HCT116 (cell line): ENCODE results near the gene DPYSL5. TPM values are rescaled to one million over a fixed set of nuclear protein-coding genes. Genes with fewer than 3 reads are reported as not detected.

Experiments
- ATAC-seq: fragments of 200-7000 bp; cut with Tn5 transposase; 2 replicates; pipeline ENCODE4 v1.9.1; 2020; ENCODE audit warnings: mild to moderate bottlenecking, moderate library complexity
- BruUV-seq: library from RNA; stranded (reverse); fragments of 400-500 nt; replicated peaks from 2 replicates; lab custom pipeline; 2021; lab: Mats Ljungman, UMichigan
- CTCF ChIA-PET: fragments of 300-600 bp; sonication (Branson Sonifier 250); formaldehyde crosslinking; loops from one replicate; lab custom pipeline; 2021; ENCODE audit warnings: antibody characterized with exemption; lab: Charles Lee
- POLR2A ChIA-PET: fragments of 300-600, 350-600 bp; sonication (Branson Sonifier 250); formaldehyde crosslinking; loops from one replicate; lab custom pipeline; 2021; ENCODE audit warnings: antibody characterized with exemption; lab: Charles Lee
- RAD21 ChIA-PET, 2 experiments: fragments of 300-600 bp; sonication (Branson Sonifier 250); formaldehyde crosslinking; loops; one replicate each; lab custom pipeline; 2023; ENCODE audit warnings: low total read pairs in 2 of 2; ENCODE audit not compliant: uncharacterized antibody in 2 of 2, unreplicated experiment in 2 of 2, low non-redundant PET in 1 of 2; lab: Charles Lee
- DNase-seq: peaks from one replicate; pipeline ENCODE4 v3.0.0-alpha.2; 2010; ENCODE audit warnings: low read depth, low spot score
- H2AFZ ChIP-seq: fragments of 200-600 bp; shearing (Covaris generic), sonication (generic); 2 replicates; pipeline ENCODE4 v1.6.1; 2017; ENCODE audit warnings: low read depth, mixed run types, mixed read lengths, antibody characterized with exemption, low read length; ENCODE audit not compliant: poor library complexity, severe bottlenecking
- H3K27ac ChIP-seq: 2 replicates; pipeline ENCODE4 v1.5.1; 2012; ENCODE audit warnings: low read depth, low read length
- H3K27me3 ChIP-seq: fragments of 200-600 bp; sonication (generic); 2 replicates; pipeline ENCODE4 v1.6.1; 2016; ENCODE audit warnings: mixed run types, low read length, mixed read lengths; ENCODE audit not compliant: insufficient read depth
- H3K36me3 ChIP-seq, 2 experiments: fragments of 200-500 bp in 1 of 2; fragments of 200-600 bp in 1 of 2; sonication (Bioruptor generic) in 1 of 2; sonication (generic) in 1 of 2; 2 replicates each; pipeline versions ENCODE4 v1.5.1 to v1.6.1; 2014 to 2016; ENCODE audit warnings: low read length in 2 of 2, inconsistent platforms in 1 of 2, mixed read lengths in 1 of 2, mixed run types in 1 of 2; ENCODE audit not compliant: insufficient read depth in 2 of 2, control insufficient read depth in 1 of 2
- H3K4me1 ChIP-seq, 2 experiments: fragments of 200-600 bp in 1 of 2; sonication (generic) in 1 of 2; 2 replicates each; pipeline versions ENCODE4 v1.5.1 to v1.6.1; 2012 to 2017; ENCODE audit warnings: low read length in 2 of 2, inconsistent platforms in 1 of 2, mild to moderate bottlenecking in 1 of 2, mixed read lengths in 1 of 2, mixed run types in 1 of 2, moderate library complexity in 1 of 2; ENCODE audit not compliant: insufficient read depth in 2 of 2, control insufficient read depth in 1 of 2
- H3K4me2 ChIP-seq: fragments of 200-600 bp; sonication (generic); 2 replicates; pipeline ENCODE4 v1.6.1; 2017; ENCODE audit warnings: mixed run types, low read length, mixed read lengths
- H3K4me3 ChIP-seq, 2 experiments: fragments of 200-600 bp in 1 of 2; sonication (generic) in 1 of 2; replicated peaks in 1 of 2; 2 replicates each; pipeline ENCODE4 v1.5.1; 2011 to 2016; ENCODE audit warnings: low read length in 2 of 2, control low read depth in 1 of 2, low read depth in 1 of 2, mild to moderate bottlenecking in 1 of 2, mixed read lengths in 1 of 2, mixed run types in 1 of 2
- H3K79me2 ChIP-seq: fragments of 200-600 bp; sonication (generic); 2 replicates; pipeline ENCODE4 v1.6.1; 2017; ENCODE audit warnings: mild to moderate bottlenecking, mixed run types, low read length, moderate library complexity, mixed read lengths; ENCODE audit not compliant: insufficient read depth
- H3K9ac ChIP-seq: fragments of 200-600 bp; sonication (generic); 2 replicates; pipeline ENCODE4 v1.6.1; 2016; ENCODE audit warnings: low read length, mixed read lengths
- H3K9me2 ChIP-seq: fragments of 200-600 bp; sonication (generic), shearing (Covaris generic); 2 replicates; pipeline ENCODE4 v1.6.1; 2017; ENCODE audit warnings: mixed run types, mild to moderate bottlenecking, moderate library complexity; ENCODE audit not compliant: insufficient read depth
- H3K9me3 ChIP-seq, 2 experiments: fragments of 200-500 bp in 1 of 2; fragments of 200-600 bp in 1 of 2; sonication (Bioruptor generic) in 1 of 2; sonication (generic) in 1 of 2; 2 replicates each; pipeline ENCODE4 v1.6.1; 2014 to 2017; ENCODE audit warnings: low read length in 2 of 2, mixed read lengths in 2 of 2, inconsistent platforms in 1 of 2, low read depth in 1 of 2, mild to moderate bottlenecking in 1 of 2, mixed run types in 1 of 2, moderate library complexity in 1 of 2; ENCODE audit not compliant: control insufficient read depth in 1 of 2, insufficient read depth in 1 of 2
- H4K20me1 ChIP-seq: fragments of 200-600 bp; sonication (generic), shearing (Covaris generic); 2 replicates; pipeline ENCODE4 v1.6.1; 2017; ENCODE audit warnings: mixed run types, mild to moderate bottlenecking, moderate library complexity; ENCODE audit not compliant: insufficient read depth
- CBX3 ChIP-seq: IDR thresholded peaks from 2 replicates; pipeline ENCODE4 v1.6.1; 2012; ENCODE audit warnings: low read depth
- CEBPB ChIP-seq: IDR thresholded peaks from 2 replicates; pipeline ENCODE4 v1.6.1; 2012; ENCODE audit warnings: low read depth
- CTCF ChIP-seq, 3 experiments: fragments of 200-600 bp in 1 of 3; sonication (generic) in 1 of 3; IDR thresholded peaks in 2 of 3; conservative IDR thresholded peaks in 1 of 3; 2 replicates each; pipeline ENCODE4 v1.5.1; 2012 to 2017; ENCODE audit warnings: low read depth in 2 of 3, low read length in 2 of 3, antibody characterized with exemption in 1 of 3, borderline replicate concordance in 1 of 3, control low read depth in 1 of 3, mild to moderate bottlenecking in 1 of 3, mixed read lengths in 1 of 3, mixed run types in 1 of 3, moderate library complexity in 1 of 3; ENCODE audit not compliant: insufficient read depth in 1 of 3
- EGR1 ChIP-seq: IDR thresholded peaks from 2 replicates; pipeline ENCODE4 v1.6.1; 2012; ENCODE audit warnings: low read depth
- ELF1 ChIP-seq: IDR thresholded peaks from 2 replicates; pipeline ENCODE4 v1.6.1; 2012; ENCODE audit warnings: low read depth, borderline replicate concordance
- EZH2 ChIP-seq: fragments of 200-600 bp; sonication (generic); IDR thresholded peaks from 2 replicates; pipeline ENCODE4 v1.6.1; 2017; ENCODE audit warnings: antibody characterized with exemption, mixed run types
- JUND ChIP-seq: IDR thresholded peaks from 2 replicates; pipeline ENCODE4 v1.6.1; 2012
- POLR2AphosphoS5 ChIP-seq: IDR thresholded peaks from 2 replicates; pipeline ENCODE4 v1.6.1; 2011; ENCODE audit warnings: mild to moderate bottlenecking, low read depth, low read length, moderate library complexity
- RAD21 ChIP-seq: IDR thresholded peaks from 2 replicates; pipeline ENCODE4 v1.6.1; 2012; ENCODE audit warnings: low read depth, mild to moderate bottlenecking
- SP1 ChIP-seq: IDR thresholded peaks from 2 replicates; pipeline ENCODE4 v1.6.1; 2012; ENCODE audit warnings: low read depth
- YY1 ChIP-seq: IDR thresholded peaks from 2 replicates; pipeline ENCODE4 v1.6.1; 2011; ENCODE audit warnings: low read length, low read depth, moderate library complexity, mild to moderate bottlenecking; ENCODE audit not compliant: insufficient replicate concordance; ENCODE audit errors: extremely low read depth
- ZNF274 ChIP-seq: fragments of 200-500 bp; sonication (Bioruptor generic); IDR thresholded peaks from 2 replicates; pipeline ENCODE4 v1.6.1; 2014; ENCODE audit warnings: mild to moderate bottlenecking, low read depth, low read length, inconsistent platforms
- intact Hi-C: fragments of 100-400 bp; cut with micrococcal nuclease; formaldehyde crosslinking; loops from 2 replicates; pipeline ENCODE4 v1.10.0; 2022
- total RNA-seq: library from RNA; stranded (reverse); gene quantifications from one replicate; pipeline ENCODE4 v1.2.1, GENCODE V29; 2021; ENCODE audit not compliant: unreplicated experiment
- TF ChIP-seq, protein P1 (sequence below): IDR thresholded peaks from 2 replicates; pipeline ENCODE4 v1.6.1; 2012

Gene DPYSL5
- total RNA-seq, 1 experiment from 2014 or later: 8.4 TPM

- H2AFZ ChIP-seq: no peak overlapping the region
- H3K79me2 ChIP-seq: no peaks in the 10 kb centered on the region
- no peak overlapping the region for H3K9ac ChIP-seq
- no peaks in the 10 kb centered on the region for H3K9me2 ChIP-seq
- no peaks in the 10 kb centered on the region for H3K27me3 ChIP-seq
- H3K4me3 ChIP-seq: no peak overlapping the region
- no peak overlapping the region for H3K27ac ChIP-seq
- intact Hi-C loops: no loop called here
- DNase-seq: no peak
- ChIA-PET RAD21 (no interaction called here), CTCF (interaction anchor here (1.4 to 1.6 kb wide), 2 partner anchors 15 to 30 kb away, joined by 3 to 4 read pairs; no protein-coding TSS in a partner anchor), POLR2A (no interaction called here)
- TF ChIP-seq JUND (no peak), ZNF274 (no peak), POLR2AphosphoS5 (no peak), CEBPB (no peak), YY1 (no peak)
- no TSS peak for BruUV-seq
- no peaks in the 10 kb centered on the region for H3K36me3 ChIP-seq
- no peak for ATAC-seq
- no peaks in the 10 kb centered on the region for H4K20me1 ChIP-seq
- H3K4me1 ChIP-seq: peaks cover 10 to 24% of the 10 kb centered on the region in 2 experiments
- H3K4me2 ChIP-seq: no peak overlapping the region
- no peaks in the 10 kb centered on the region for H3K9me3 ChIP-seq
These were observed 133.0 kb downstream of the DPYSL5 start for GRCh38 chr2:26980971-26981370.

DNA sequence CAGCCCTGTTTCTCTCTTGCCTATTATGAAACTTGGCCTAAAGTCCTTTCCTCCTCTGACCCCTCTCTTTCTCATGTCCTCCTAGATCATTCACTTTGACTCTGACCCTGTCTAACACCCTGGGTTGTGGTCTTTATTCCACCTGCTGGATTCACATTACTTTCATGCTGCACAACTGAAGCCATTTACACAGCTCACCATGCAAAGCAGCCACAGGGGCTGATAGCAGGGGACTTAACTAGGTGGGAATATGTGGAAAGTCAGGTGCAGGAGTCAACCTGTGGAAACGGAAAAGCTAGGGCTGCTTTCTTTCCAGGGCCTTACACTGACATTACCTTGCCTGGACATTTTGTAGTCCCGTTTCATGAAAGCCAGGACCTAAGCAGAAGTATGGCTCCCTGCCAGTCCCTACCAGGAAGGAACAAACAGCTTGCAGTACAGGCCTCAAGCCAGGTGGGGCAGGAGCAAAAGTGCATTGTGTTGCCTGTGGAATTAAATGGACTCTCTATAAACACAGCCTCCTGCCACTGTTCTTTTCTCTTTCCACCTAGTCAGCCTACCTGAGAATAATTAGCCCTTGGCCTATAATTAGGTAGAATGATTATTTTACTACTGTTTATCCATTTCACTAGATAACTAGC is 134.3 kb downstream of the DPYSL5 start:
- Histone ChIP-seq H3K27ac (no peak overlapping the region), H3K4me3 (no peak overlapping the region), H3K9ac (no peak overlapping the region), H4K20me1 (no peaks in the 10 kb centered on the region), H2AFZ (no peak overlapping the region), H3K9me2 (no peaks in the 10 kb centered on the region), H3K36me3 (no peaks in the 10 kb centered on the region), H3K9me3 (no peaks in the 10 kb centered on the region), H3K27me3 (no peaks in the 10 kb centered on the region), H3K79me2 (no peaks in the 10 kb centered on the region), H3K4me2 (peak overlapping the region; percentile 42), H3K4me1 (peaks cover 10 to 29% of the 10 kb centered on the region in 2 experiments)
- TF ChIP-seq SP1 (no peak), EZH2 (no peak), ELF1 (no peak), POLR2AphosphoS5 (no peak), CEBPB (no peak), EGR1 (no peak), JUND (no peak), RAD21 (no peak), CBX3 (no peak), ZNF274 (no peak), CTCF (IDR thresholded peaks at IDR 0.05 in 2 of 3, conservative IDR thresholded peaks at IDR 0.05 in 1 of 3; ENCODE audit: borderline replicate concordance in 1 of 3, insufficient read depth in 1 of 3, low read depth in 2 of 3, low read length in 2 of 3) (peak in 2 of 3 experiments; percentile 53 to 55; a peak in 4 of 6 replicates)
- TF ChIP-seq, protein P1, sequence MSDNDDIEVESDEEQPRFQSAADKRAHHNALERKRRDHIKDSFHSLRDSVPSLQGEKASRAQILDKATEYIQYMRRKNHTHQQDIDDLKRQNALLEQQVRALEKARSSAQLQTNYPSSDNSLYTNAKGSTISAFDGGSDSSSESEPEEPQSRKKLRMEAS: 0 out of 2 replicates have a peak, but pooled peaks have one; percentile 25
- DNase-seq (peak; percentile 36), ATAC-seq (peak; percentile 94)
- intact Hi-C loops: no loop called here
- RAD21 ChIA-PET: no interaction called here
- POLR2A ChIA-PET: no interaction called here
- BruUV-seq: no TSS peak
- CTCF ChIA-PET: interaction anchor here (0.5 to 1.6 kb wide), 7 partner anchors 12 to 136 kb away, joined by 3 to 15 read pairs (median 4); no protein-coding TSS in a partner anchor
